Mucosa of gallbladder (tissue), 1 donor: ENCODE results near the gene AFAP1. TPM values are rescaled to one million over a fixed set of nuclear protein-coding genes. Genes with fewer than 3 reads are reported as not detected.

Experiments used
- DNase-seq: peaks from one replicate; pipeline ENCODE4 v3.0.0-alpha.2; 2020; ENCODE audit warnings: low spot score
- total RNA-seq: library from RNA; stranded (reverse); gene quantifications from one replicate; pipeline ENCODE4 v1.2.1, GENCODE V29; 2021
- donor health status: DM: no; HTN: no; CAD: no.

AFAP1 gene
- total RNA-seq, 1 donor from 2014 or later: 22.7 TPM

DNA sequence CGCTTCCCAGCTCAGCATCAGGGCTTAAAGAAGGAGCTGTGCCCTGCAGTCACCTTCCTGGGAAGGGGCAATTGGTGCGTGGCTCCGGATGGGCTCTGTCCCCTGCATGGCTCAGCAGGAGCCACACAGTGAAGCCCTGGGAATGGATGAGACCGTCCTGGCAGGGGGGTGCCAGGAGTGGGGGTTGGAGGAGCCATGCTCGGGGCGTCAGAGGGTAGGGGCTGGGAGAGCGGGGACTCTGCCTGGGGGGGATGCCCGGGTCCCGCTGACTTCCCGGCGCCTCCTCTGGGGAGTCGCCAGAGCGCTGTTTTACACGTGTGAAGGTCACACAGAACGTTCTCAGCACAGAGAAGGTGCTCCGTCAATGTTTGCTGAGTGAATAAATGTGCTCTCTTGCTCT lies 184.1 kb downstream of the AFAP1 start:
- no peak for DNase-seq

GRCh38 chr4:7754565-7755262 lies 184.9 kb downstream of the AFAP1 start:
- DNase-seq: no peak

- DNase-seq: no peak
Measured at GRCh38 chr4:7753931-7754465, 185.7 kb downstream of the AFAP1 start.

DNA sequence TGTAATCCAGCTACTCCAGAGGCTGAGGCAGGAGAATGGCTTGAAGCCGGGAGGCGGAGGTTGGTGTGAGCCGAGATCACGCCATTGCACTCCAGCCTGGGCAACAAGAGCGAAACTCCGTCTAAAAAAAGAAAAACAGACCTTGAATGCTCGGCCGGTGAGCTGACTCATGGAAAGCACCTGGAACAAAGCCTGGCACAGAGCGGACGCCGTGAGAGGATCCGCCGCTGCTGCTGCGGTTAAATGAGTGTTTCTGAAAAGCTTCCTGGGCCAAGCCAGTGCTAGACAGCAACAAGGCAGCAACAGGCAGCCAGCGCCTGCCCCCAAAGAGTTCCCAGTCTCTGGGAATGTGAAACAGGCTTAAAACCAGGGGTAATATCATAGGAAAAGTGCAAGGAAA lies 186.4 kb downstream of the AFAP1 start:
- no peak for DNase-seq

DNA sequence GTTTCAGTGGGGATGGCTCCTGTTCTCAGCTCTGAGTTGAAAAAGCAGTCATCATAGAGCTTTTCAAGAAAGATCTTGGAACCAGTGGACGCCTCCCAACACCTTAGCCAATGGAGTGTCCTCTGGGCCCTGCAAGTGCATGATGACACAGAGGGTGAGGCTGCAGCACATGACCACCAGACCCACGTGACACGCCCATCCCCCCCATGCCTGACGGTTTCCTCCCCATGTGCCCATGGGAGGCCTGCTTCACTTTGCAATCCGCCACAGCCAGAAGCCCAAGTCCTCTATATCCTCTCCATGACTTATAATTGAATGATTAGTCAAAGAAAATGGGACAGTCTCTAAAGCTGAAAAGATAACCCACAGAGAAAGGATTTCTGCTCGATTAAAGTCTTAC lies 187.0 kb downstream of the AFAP1 start:
- no peak for DNase-seq

- DNase-seq: no peak
Measured at GRCh38 chr4:7750972-7751371, 188.7 kb downstream of the AFAP1 start.

DNA sequence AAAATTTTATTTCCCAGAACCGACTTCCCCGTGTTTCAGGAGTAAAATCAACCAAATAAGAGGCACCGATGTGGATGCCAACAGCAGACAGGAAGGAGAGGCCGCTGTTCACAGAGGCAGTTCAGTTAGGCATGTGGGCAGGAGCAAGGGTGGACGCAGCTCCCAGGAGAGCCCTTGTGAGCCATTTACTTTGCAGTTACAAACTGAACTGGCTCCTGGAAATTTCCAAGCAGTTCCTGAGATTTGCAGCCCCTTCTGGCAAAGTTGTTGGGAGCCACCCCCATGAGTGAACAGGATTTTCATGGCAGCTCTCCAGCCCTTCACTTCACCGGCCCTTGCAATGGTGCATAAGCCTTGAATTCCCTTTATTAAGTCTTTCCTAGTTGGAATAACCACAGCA lies 189.1 kb downstream of the AFAP1 start:
- DNase-seq: no peak

GRCh38 chr4:7747566-7747965 lies 192.1 kb downstream of the AFAP1 start:
- no peak for DNase-seq

- DNase-seq: peak; percentile 35
Measured at GRCh38 chr4:7747062-7747385, 192.6 kb downstream of the AFAP1 start.

GRCh38 chr4:7746351-7747061 lies 193.2 kb downstream of the AFAP1 start:
- DNase-seq: no peak

DNA sequence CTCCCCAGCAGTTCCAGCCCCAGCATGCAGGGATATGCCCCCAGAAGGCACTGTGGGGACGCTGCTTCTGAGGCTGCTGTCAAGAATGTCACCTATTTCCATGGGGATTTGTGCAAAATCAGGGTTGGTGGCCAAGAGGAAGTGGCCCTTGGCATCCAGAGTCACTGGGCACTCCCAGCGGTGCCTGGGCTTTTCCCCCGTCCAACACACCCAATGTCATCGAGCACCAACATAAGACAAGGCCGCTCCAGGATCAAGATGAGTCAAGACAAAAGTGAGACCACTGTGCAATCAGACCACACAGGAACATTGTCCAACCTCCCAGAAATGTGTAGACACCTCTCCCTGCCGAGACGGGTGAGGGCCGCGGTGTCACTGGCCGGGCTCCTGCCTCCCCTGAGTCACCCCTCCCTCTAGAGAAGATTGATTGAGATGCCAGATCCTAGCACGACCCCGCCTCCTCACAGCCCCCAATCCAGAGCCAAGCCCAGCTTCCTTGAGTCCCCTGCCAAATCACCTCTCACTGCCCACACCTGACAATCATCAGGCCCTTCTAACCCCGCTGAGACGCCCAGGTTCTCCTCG lies 194.3 kb downstream of the AFAP1 start:
- no peak for DNase-seq

GRCh38 chr4:7744142-7744804 lies 195.4 kb downstream of the AFAP1 start:
- DNase-seq: no peak

- no peak for DNase-seq
Measured at GRCh38 chr4:7742807-7743280, 196.8 kb downstream of the AFAP1 start.

DNA sequence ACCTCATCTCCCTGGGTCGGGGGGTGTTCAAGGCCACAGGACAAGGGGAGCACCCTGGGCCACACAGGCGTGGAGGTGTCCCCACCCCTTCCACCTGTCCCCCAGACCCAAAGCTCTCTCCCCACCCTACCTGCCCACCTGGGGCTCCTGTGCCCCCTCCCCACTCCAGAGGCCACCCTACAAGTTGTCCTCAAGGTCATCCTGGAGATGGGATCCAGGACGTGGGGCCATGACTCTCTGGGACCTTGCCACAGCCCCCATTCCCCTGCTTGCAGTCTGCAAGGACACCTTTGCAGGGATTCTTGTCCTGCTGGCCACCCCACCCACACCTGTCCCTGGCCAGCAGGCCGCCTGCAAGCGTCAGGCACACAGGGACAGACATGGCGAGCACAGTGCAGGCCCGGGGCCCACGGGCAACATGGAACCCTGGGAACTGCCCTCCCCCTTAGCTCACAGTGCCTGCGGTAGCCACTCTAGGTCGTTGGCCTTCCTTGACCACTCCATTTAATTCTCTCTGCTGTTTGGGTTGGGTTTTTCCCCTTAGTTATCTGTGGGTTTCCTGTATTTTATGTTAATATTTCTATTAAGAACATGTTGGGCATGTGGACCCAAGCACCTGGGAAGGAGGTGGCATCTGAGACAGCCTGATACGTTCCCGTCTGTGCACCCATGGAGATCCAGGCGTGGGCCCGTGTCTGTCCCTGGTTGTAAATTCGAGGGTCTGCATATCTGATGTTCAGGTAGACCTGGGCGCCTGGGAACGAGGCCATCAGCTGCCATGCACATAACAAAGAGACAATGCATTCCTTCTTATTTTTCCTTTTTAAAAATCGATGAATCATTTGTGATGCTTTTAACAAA lies 197.5 kb downstream of the AFAP1 start:
- no peak for DNase-seq

DNA sequence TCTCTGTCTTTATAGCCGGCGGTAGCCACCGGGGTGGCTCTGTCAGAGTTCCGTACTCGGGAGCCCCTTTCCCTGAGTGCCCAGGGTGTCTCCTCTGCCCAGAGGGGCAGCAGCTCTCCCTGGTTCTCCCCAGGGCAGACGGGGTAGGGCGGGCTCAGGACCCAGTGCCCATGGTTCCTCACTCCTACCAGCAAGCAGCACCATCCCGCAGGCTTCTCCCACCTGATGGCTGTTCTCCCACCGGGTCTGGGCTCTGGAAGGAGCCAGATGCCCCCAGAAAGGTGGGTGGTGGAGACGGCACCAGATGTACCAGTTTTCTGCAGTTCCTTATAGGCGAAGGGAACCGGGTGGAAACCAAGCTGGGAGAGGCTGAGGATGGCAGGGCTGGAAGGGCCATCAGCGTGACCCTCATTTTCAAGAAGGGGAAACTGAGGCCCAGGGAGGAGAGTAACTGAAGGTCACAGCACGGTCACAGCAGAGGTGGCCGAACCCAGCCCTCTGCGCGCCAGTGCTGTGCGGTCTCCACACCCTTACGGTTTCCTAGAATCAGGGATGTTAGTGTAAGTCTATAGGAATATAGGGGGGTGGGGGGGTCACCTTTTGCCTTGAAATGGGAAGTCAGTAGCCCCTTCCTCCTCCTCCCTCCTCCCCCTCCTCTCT lies 198.7 kb downstream of the AFAP1 start:
- no peak for DNase-seq

GRCh38 chr4:7739918-7740865 lies 199.5 kb downstream of the AFAP1 start:
- DNase-seq: no peak

DNA sequence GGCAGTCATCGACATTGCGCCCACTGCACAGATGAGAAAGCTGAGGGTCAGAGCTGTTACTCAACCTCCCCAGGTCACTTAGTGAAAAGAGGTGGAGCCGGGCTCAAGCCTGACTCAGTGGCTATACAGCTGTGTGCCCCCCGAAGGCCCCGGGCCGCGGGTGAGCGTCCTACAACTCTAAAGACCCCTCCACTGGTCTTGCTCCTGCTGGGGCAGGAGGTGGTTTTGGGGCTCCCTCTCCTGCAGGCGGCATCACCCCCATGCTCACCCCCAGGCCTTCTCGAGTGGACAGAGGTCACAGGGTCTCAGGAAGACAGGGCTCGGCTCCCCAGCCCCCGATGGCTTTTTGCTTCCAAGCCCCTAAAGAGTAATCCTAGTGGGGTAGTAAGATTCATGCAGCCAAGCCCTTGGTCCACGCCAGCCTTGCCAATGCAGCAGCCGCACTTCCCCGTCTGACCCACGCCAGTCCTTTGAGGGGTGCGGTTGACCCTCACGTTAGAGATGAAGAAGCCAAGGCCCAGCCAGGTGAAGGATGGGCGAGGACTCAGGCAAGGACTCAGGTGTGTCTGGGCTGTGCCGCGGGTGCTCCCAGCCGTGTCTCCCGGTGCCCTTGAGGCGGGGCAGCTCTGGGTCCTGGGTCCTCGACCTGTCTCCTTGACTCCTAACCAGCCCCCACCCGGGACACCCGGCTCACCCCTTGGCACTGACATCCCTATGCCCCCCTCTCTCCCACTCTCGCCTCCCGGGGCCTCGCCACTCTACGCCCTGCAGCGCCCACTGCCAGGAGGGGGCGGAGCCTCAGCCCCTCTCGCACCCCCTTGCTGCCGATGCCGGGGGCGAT lies 200.4 kb downstream of the AFAP1 start:
- no peak for DNase-seq

DNA sequence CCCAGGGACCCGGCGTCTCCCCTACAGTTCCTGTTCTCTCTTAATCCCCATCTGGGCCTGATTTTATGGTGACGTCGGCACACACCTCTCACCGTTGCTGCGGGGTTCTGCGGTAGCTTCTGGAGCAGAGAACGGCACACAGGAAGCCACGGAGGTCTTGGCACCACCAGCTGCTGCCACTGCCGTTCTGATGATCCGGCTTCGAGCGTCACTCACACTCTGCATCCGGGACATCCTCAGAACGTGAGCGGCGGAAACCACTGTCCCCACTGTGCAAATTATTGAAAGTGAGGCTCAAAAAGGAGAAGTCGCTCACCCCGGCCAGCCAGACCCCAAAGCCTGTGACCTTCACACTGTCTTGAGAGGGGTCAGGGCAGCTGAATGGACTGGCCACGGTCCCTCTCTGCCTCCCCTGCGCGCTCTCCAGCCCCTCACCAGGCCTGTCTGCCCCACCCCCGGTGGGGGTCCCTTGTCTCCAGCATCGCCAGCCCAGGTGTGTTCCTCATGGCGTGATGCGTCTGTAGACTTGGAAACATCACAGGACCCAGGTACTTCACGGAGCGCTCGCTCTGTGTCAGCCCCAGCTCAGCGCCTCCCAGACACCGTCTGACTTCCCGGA lies 201.1 kb downstream of the AFAP1 start:
- DNase-seq: no peak
